Panc1 (cell line): Measurements from ENCODE around the gene GSTM3.

Experiments used
- SIN3A ChIP-seq: IDR thresholded peaks from 2 replicates; pipeline ENCODE4 v1.6.1; 2012; ENCODE audit warnings: low read depth, mild to moderate bottlenecking, low read length, moderate library complexity, borderline replicate concordance; ENCODE audit not compliant: insufficient read depth
- TCF7L2 ChIP-seq: IDR thresholded peaks from 2 replicates; pipeline ENCODE4 v1.6.1; 2011; ENCODE audit warnings: mild to moderate bottlenecking, low read depth, low read length, inconsistent platforms
- TF ChIP-seq, protein P1 (sequence below): fragments of 450-650 bp; IDR thresholded peaks from 2 replicates; pipeline ENCODE4 v1.5.1; 2017; ENCODE audit warnings: mild to moderate bottlenecking

DNA sequence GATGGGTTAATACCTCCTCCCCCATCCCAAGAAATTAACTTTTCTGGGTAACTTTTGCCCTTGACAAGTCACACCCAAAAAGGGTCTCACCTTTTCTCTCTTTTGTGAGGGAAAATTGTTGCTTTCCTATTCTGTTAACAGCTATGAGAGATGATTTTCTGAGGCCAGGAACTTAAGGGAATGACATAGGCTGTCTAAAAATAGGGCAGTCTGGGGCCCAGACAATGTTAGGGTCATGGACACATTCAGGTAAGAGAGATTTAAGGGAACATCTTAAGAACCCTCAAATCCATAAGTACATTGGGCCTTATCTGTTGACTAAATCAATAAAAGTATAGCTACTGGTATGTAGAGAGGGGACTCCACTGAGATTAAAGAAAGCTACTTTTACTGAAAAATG is 8.4 kb upstream of the GSTM3 start:
- TF ChIP-seq, protein P1, sequence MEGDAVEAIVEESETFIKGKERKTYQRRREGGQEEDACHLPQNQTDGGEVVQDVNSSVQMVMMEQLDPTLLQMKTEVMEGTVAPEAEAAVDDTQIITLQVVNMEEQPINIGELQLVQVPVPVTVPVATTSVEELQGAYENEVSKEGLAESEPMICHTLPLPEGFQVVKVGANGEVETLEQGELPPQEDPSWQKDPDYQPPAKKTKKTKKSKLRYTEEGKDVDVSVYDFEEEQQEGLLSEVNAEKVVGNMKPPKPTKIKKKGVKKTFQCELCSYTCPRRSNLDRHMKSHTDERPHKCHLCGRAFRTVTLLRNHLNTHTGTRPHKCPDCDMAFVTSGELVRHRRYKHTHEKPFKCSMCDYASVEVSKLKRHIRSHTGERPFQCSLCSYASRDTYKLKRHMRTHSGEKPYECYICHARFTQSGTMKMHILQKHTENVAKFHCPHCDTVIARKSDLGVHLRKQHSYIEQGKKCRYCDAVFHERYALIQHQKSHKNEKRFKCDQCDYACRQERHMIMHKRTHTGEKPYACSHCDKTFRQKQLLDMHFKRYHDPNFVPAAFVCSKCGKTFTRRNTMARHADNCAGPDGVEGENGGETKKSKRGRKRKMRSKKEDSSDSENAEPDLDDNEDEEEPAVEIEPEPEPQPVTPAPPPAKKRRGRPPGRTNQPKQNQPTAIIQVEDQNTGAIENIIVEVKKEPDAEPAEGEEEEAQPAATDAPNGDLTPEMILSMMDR: no peak
- TF ChIP-seq TCF7L2: no peak
- no peak for TF ChIP-seq SIN3A
